GM19240 (cell line): ENCODE measurements around the gene PROKR2.

ENCODE experiments used
- DNase-seq: peaks from one replicate; pipeline ENCODE4 v3.0.0; 2011; ENCODE audit warnings: low spot score; ENCODE audit not compliant: insufficient read length

The PROKR2 gene

GRCh38 chr20:5290596-5290995 lies 26.2 kb downstream of the PROKR2 start:
- no peak for DNase-seq

DNA sequence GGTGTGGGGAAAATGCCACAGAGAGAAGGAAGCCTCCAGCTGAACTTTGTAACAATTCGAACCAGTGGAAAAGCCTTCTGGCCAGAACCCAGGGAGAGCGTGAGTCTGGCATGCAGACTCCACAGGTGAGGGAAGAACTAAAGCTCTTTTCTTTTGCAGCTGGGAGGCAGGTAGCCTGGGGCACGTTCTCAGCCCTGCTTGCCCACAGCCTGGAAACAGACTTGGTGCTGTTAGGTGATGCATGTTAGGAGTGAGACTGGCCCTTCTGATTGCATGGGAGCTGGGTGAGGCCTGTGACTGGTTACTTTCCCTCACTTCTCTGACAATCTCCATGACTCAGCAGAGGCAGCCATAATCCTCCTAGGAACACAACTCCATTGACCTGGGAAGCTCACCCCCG lies 34.2 kb downstream of the PROKR2 start:
- no peak for DNase-seq

GRCh38 chr20:5279661-5280060 lies 37.1 kb downstream of the PROKR2 start:
- DNase-seq = no peak

DNA sequence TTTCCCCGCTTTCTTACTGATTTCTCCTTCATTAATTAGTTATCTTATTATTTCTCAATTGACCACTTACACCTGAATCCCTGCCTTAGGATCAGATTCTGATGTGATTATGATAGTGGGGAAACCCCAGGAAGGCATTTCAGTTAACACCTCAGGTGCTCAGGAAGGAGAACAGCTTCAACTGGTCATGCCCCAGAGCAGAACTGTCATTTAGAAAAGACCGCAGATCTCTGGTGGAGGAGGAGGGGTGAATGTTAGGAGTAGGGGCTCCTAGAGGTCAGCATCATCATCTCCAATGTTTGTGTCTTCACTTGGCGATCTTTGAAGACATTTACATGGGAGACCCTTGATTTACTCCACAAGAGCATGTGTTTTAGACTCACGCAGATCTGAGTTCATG lies 44.5 kb downstream of the PROKR2 start:
- DNase-seq = no peak

DNA sequence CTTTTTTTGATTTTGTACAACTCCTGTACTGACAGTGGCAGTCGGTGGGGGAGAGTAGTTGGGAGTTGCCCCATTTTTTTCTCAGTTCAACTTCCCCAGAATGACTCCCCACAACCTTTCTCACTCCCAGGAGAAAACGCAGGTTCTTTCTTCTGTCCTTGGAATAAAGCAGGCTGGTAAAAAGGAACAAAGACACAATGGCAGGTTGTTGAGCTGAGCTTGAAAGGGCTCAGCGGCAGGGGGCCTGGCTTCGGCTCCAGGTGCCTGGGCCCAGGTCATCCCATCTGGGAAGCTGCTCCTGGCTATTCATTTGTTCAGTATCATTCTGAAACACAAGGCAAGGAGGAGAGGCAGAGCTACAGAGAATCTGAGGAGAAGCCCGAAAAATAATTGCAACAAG lies 46.2 kb downstream of the PROKR2 start:
- no peak for DNase-seq

DNA sequence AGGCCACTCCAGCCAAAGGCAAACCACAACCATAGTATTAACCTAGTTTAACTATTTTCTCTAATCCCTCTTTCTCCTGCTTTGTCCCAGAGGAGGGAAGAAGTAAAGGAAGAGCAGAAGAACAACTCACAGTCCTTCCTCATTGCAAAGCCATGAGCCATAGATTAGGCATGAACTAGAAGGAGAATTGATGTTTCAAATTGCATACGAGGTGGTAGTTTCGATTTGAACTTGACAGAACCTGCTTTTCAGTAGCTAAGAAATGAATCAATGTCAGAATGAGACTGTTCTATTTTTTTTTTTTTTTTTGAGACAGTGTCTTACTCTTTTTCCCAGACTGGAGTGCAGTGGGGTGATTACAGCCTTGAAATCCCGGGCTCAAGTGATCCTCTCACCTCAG lies 48.3 kb downstream of the PROKR2 start:
- DNase-seq = no peak

DNA sequence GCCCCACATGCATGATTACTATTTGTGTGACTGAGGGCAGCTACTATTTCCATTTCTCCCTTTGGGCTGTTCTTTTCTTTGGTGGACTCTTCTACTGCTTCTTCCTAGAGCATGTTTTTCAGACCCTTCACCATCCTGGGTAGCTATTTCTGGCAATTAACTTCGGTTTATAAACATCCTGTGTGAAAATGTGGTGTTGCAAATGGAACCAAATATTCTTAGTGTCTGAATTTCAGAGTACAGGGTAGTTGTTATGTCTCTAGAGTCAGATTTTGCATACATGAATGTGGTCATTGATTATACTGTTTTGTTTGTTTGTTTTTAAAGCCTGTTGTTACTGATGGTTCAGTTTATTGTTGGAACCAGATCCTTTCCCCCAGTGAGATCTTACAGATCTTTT lies 49.7 kb downstream of the PROKR2 start:
- DNase-seq = no peak
